Activated CD4-positive, CD25-positive, alpha-beta regulatory T cell treated with anti-CD3 and anti-CD28 coated beads, Interleukin-2, amount 50 U/mL, for 16 hours (primary cell): ENCODE results near the gene COL18A1.
"Not testable (repeated sequence)": the region's sequence is repeated elsewhere in the genome, so short reads cannot be mapped to it uniquely, and the experiment has no call there.

Experiments
- DNase-seq: peaks from one replicate; pipeline ENCODE4 v3.0.0-alpha.2; 2020; ENCODE audit warnings: low read depth, low spot score

The COL18A1 gene

GRCh38 chr21:45441431-45442255 lies 36.7 kb downstream of the COL18A1 start:
- no peak for DNase-seq

DNA sequence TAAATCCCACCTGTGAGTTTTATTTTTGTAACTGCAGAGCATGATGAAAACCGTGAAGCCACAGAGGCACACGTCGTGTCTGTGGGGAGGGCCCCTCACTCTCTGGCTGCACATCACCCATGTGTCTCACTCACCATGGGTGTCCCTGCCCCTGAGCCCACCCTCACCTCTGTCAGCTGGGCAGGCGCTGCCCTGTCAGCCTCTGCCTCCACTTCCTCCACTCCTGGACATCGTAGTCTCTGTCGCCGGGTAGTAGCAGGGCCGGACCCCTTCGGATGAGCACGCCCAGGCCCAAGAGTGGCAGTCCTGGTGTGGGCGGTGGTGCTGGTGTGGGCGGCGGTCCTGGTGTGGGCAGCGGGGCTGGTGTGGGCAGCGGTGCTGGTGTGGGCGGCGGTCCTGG lies 37.3 kb downstream of the COL18A1 start:
- no peak for DNase-seq

- DNase-seq = not testable (repeated sequence)
Observed at GRCh38 chr21:45442686-45443594, 38.0 kb downstream of the COL18A1 start.

DNA sequence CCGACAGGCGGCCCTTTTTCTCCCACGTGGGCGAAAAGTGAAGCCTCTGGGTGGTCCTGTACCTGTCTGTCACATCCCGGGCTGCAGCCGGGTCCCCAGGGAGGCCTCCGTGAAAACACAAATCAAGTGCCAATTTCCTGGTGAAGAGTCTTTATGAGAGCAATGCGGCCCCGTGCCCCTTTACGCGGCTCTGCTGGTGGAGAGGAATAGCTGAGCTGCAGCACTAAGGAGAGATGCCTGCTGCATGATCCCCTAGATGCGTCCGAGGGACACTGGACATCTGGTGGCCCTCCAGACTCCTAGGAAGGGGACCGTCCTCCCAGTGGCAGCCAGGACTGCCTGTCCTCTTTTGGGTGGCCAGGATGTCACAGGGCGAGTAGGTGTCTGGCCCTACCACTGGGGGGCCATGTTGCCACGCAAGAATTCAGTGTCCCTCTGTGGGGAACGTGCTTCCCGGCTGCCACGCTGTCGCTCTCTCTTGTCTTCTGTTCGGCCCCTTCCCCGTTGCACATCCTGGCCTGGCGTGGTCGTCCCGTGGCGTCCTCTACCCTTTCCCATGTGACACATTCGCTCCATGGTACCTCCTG lies 38.7 kb downstream of the COL18A1 start:
- no peak for DNase-seq

GRCh38 chr21:45444385-45444784 lies 39.4 kb downstream of the COL18A1 start:
- DNase-seq = no peak

- no peak for DNase-seq
Observed at GRCh38 chr21:45445369-45445768, 40.4 kb downstream of the COL18A1 start.

- no peak for DNase-seq
Observed at GRCh38 chr21:45447821-45448220, 42.9 kb downstream of the COL18A1 start.

- DNase-seq = no peak
Observed at GRCh38 chr21:45448283-45448809, 43.4 kb downstream of the COL18A1 start.

DNA sequence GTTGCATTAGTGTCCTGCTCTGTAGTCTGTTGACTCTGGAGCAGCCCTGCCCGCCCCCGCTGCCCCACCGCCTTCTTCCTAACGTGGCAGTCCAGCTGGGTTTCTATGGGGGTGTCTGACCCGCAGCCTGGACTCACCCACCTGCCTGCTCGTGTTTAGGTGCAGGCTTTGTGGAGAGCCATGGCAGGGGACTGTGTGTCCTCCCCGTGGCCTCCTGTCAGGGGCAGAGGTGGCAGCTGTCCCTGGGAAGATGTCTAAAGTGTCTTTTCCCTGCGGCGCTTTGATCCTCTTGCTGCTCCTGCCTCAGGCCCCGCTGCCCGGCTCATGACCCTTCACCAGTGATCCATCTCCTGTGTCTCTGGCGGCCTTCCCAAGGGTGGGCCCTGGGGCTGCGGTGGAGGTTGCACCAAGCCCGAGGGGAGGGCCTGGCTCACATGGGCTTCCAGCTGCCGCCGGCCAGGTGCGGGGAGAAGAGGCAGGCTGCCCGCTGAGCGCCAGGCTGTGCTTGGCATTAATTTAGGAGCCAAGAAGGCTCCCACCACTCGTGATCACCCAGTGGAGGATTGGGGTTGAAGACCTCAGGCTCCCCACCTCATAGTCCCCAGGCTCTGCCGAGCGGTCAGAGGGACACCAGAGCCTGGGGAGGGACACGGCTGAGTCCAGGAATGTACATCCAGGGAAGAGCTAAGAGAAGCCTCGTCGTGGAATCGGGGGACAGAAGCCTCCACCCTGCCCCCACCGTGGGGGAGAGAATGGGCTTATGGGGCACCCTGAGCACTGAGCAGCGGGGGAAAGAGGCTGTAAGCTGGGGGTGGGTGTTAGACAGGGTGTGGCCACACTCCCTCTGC lies 44.1 kb downstream of the COL18A1 start:
- no peak for DNase-seq

DNA sequence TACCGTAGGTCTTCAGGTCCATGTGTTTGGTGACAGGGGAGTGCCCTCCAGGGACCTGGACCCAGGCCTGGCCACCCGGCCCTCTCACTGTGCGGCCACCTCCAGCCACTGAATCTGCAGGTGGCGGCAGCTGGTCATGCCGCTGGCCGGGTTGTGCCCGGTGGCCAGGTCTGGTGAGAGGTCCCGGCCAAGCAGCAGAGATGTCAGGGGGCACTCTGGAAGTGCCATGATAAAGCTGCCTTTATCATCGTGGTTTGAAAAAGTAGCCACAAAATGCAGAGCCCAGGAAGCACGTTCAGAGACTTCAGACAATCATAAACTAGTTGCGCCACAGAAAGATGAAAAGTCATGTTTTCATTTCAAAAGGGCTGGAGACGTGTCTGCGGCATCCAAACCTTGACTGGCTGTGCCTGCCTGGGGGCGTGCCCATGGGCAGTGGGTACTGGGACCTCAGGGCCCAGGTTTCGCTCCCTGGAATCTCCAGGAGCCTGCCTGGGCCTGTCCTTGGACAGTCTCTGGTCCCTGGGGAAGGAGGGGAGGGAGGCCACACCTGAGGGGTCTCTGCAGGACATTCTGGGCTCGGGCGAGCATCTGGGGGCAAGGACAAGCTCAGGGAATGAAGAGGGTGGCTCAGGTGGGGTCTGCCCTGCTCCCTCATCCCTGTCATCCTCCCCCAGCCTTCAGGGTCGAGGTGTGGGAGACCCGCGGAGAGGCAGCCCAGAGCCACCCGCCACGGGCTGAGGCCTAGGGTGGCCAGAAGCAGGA lies 44.9 kb downstream of the COL18A1 start:
- DNase-seq = no peak

- no peak for DNase-seq
Observed at GRCh38 chr21:45450423-45451090, 45.6 kb downstream of the COL18A1 start.

GRCh38 chr21:45451091-45451740 lies 46.3 kb downstream of the COL18A1 start:
- no peak for DNase-seq

GRCh38 chr21:45451771-45452182 lies 46.8 kb downstream of the COL18A1 start:
- no peak for DNase-seq

GRCh38 chr21:45452696-45453307 lies 47.8 kb downstream of the COL18A1 start:
- DNase-seq = no peak

DNA sequence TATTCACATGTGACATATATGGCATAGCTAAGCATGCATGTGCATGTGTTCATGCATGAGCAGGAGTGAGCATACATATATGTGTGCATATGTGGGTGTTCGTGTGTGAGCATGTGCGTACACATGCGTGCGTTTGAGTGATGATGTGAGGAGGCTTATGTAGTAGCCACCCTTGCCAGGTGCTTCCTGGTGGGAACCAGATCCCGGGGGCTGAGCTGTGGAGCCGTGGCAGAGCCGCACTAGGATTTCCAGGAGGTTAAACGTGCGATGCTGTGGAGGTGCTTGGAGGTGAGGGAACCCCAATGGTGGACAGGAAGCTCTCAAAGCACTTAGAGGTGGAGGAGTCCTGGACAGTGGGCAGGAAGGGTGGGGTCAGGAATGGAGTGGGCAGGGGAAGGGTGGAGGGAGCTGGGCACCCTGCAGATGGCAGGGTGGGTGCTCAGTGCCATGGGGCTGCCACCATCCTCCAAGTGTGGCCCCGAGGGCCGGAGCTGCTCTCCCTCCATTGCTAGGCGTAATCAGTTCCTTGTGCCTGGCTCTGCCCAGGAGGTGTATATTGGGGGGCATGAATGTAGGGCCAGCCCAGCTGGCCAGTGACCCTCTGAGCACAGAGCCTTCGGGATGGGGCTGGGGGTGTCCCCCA lies 48.5 kb downstream of the COL18A1 start:
- DNase-seq = no peak

DNA sequence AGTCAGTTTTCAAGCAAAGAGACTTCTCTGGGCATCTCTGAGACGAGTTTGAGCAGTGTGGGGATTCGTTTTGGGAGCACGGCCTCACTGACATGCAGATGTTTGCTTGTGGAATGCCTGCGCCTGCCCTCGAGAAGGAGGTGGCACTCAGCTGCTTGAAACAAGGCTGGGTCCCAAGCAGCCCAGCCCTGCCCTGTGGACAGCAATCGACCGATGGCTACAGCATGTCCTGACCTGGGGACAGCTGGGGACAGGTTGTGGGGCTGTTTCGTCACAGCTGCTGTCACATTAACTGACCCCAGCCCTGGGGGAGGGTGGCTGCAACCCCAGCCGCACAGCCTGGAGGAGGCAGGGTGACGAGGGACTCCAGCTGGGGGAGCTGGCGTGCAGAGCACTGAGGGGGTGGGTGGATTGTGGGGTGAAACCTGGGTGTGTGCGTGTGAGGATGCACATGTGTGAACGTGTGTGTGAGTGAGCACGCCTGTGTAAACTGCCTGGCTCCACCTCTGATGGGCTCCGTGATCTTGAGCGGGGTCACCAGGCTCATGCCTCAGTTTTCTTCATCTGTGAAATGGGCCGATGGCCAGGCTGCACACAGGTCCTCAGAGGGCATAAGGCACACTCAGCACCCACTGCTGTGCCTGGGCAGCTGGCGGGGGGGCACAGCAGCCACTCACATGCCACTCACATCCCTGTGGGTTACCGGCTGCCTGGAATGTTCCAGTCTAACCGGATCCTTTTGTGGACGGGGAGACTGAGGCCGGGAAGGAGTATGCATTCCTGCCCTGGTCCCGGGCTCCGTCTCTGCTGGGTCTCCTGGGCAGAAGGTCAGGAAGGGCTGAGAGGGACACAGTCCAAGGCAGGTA lies 49.3 kb downstream of the COL18A1 start:
- DNase-seq = no peak

DNA sequence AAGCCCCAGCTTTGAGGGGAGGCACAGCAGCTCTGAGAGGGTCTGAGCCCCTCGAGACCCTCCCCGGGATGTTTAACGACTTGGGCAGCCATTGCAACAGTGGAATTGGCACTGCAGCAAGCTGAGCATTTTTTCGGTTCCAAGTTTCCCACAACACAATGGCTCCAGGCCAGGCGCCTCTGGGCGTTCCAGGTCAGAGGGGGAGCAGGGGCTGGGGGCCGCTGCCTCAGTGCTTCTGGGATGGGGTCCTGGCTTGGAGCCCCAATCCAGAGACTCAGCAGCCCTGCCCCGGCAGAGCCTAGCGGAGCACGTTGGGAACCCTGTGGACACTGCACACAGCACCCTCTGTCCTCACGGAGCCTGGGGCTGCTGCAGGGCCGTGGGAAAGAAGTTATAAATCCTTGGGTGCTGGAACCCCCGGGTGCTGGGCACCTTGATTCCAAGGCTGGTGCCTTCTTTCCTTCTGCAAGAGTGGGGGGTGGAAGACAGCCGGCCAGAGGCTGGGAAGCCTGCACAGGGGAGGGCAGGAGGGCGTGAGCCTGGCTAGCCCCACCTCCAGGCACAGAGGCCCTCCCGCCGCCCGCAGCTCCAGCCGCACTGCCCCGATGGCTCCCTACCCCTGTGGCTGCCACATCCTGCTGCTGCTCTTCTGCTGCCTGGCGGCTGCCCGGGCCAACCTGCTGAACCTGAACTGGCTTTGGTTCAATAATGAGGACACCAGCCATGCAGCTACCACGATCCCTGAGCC lies 50.1 kb downstream of the COL18A1 start:
- no peak for DNase-seq
